HG03280 (cell line): ENCODE data around the gene SPAG5.
"Not testable (repeated sequence)": the region's sequence is repeated elsewhere in the genome, so short reads cannot be mapped to it uniquely, and the experiment has no call there.

Source experiments
- ATAC-seq: cut with Tn5 transposase; IDR thresholded peaks from one replicate; pipeline ENCODE4 v1.9.1; 2021; ENCODE audit warnings: mild to moderate bottlenecking, moderate library complexity; ENCODE audit not compliant: unreplicated experiment

Gene SPAG5

DNA sequence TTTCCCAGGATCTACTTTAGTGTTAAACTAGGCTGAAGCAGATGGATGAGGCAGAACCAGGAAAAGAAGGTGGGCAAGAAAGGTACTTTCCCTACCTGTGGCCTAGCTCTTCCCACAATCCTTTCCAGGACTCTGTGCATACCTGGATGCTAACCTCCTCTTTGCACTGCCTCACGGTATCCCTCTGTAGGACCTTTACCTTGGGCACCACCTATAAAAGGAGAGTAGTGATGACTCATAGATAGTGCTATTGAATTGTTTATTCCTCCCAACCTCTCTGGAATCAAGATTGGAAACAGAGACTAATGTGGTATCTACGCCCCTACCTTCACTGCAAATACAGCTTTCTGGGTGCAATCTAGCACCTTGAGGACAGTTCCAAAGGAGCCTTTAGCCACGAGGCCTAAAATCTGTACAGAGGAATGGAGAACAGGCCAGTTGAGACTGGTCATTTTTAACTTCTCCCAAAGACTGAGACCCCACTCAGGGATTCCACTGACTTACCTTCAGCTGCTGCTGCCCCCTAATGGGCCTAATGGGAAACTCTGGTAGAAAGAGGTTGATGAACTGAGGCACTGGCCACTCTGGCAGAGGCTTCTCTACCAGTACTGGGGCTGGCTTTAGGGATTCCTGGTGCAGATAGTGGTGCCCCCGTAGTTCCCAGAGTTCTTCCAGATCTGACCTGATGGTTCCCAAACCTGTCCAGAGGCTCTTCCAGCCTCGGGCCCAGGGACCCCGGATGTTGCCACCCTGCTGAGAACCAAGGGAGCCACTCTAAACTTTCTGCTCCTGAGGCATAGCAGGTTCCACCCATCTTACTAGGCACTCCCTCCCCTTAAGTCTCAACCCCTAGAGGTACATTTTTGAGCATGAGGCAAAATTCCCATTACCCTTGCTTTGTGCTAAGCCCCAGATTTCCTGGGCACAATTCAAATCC is 14.4 kb upstream of the SPAG5 start:
- ATAC-seq = no peak

DNA sequence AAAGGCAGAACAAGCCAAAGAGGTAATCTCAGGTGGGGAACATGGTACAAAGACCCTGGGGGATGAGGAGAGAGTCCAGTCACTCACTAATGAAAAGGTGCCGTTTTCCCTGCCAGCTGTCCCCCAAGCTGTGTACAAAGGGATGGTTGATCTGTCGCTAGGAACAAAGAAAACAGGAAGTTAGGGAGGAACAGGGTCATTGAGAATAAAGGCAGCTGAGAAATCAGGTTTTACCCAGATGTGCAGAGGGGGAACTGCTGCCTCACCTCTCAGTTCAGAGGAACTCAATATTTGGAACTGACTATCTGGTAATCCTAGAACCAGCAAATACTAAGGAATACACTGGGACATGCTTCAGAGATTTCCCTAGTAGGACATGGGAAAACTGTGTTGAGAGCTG is 13.7 kb upstream of the SPAG5 start:
- no peak for ATAC-seq

DNA sequence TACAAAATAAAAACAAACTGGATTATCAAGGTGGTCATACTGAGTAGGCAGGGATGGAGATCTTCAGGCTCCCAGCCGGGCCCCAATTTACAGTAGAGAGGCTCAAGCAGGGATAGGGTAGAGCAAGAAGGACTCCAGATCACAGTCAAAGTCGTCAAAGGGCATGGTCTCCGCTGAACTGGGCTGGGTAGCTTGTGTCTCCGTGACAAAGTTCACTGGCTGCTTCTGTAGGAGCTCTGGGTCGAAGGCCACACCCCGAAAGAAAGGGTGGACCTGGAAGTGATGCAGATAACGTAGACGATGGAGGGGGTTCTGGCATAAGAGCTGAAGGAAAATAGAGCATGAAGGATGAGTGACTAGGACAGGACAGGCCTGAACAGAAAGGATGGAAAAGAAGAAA is 11.6 kb upstream of the SPAG5 start:
- ATAC-seq = no peak

DNA sequence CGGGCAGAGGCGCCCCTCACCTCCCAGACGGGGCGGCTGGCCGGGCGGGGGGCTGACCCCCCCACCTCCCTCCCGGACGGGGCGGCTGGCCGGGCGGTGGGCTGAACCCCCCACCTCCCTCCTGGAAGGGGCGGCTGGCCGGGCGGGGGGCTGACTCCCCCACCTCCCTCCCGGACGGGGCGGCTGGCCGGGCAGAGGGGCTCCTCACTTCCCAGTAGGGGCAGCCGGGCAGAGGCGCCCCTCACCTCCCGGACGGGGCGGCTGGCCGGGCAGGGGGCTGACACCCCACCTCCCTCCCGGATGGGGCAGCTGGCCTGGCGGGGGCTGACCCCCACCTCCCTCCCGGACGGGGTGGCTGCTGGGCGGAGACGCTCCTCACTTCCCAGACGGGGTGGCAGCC is 5.2 kb upstream of the SPAG5 start:
- not testable (repeated sequence) for ATAC-seq

DNA sequence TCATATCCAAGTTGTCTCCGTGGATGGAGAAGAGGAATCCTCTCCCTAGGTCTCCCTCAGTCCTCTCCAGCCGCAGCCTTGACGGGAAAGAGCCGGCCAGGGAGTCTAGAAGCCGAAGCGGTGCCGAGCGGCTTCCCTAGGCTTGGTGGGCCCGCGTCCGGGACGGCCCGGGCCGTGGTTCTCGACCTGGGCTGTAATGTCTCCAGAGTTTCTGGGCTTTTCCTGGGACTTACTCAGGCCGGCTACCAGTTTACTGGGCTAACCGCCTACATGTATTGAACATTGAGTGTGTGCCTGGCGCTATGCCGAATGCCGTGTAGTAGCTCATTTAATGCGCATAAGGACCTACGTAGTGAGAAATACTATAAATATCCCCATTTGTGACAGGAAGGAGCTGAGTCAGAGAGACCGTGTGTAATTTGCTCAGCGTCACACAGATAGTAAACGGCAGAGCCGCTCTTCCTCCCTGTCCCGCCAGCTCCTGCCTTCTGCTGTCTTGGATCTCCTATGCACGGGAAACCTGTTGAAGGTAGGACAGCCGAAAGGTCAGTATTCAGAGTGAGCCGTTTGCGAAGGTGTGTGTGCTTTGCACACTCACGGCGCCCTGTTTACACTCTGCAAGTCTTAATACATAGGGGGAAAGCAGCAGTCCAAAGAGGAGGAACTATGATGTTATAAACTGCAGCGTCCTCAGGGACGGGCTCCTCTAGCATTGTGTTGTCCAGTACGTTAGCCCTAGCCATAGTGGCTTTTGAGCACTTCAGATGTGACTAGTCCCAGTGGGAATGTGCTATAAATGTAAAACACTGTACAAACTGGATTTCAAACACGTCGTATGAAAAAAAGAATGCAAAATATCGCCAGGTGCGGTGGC is 723 bp upstream of the SPAG5 start:
- peak; percentile 35 for ATAC-seq

DNA sequence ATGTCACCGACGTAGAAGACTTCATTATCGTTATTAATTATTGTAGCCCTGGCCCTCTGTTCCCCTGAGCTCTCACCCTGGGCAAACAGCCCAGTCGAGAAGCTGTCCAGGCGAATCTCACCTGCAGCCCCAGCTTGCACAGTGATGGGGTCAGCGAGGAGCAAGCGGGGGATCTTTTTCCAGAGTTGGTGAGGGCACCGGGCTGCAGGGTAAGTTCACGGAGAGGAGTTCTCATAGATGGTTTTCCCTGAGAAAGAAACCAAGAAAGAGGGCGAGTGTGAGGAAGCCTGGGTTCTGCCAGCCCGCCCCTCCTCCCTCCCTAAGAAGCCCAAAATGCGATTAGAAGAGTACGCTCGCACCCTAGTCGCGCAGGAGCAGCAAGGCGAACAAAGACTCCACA is 436 bp downstream of the SPAG5 start:
- ATAC-seq = peak; percentile 1

DNA sequence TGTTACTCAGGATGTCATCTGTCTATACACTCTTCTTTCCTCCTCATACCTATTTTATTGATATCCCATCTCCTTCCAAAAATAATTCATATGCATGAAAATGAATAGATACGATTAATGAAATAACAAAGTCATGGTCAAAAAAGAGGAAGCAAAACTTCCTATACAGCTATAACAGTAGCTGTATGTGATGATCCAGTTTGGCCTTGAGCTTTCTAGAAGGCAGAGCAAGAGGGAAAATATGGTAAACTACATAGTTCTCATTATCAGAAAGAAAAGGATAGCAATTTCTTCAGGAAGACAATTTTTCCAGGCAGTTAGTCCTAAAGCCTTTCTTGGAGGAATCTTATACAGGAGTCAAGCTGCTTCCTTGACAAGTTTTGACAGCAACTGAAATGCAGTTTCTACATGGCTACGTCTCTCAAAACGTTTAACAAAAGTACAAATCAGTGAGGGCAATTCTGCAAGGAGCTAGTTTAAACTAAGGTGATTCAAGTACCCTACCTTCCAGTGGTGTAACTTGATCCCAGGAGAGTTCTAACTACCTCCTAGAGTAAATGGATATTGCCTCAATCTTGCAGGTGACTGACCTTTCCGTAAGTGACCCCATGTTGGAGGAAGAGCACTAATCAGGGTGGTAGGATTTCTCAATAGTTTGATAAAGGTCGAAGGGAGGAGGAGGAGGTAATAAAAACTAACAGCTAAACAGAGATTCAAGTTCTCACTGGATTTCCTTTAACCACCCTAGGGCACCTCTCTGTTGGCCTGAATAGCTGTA is 1.0 kb downstream of the SPAG5 start:
- no peak for ATAC-seq

DNA sequence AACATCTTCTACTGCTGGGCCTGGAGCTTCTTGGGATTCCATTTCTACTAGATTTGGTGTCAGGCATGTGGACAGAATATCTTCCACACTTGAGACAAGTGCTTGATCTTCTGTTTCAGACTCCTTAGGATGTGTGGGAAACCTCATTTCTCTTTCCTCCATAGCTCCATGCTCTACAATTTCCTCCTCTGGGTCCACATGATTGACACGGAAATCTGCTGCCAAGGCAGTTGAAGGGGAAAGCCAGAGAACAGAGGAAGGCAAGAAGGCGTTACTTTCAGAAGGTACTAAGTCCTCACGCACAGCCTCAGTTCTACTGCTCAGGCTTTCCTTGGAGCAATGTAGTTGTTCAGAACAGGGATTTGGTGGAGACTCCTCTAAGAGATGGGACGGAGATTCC is 6.6 kb downstream of the SPAG5 start:
- no peak for ATAC-seq

DNA sequence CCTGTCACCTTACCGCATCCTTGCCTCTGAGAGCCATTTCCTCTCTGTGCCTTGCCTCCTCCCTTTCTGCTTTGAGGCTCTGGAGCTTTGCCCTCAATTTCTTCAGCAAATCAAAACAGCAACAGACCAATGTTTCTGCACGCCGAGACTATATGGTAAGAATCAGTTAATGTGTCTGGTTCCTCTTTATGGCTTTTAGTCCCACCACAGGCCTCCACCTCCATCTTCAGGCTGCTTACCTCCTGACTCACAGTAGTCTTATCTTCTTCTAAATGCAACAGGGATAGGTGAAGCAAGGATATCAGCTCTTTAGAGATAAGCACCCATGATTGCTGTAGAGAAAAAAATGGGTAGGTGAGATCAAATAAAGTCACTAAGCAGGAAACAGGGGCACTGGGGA is 13.0 kb downstream of the SPAG5 start:
- no peak for ATAC-seq

DNA sequence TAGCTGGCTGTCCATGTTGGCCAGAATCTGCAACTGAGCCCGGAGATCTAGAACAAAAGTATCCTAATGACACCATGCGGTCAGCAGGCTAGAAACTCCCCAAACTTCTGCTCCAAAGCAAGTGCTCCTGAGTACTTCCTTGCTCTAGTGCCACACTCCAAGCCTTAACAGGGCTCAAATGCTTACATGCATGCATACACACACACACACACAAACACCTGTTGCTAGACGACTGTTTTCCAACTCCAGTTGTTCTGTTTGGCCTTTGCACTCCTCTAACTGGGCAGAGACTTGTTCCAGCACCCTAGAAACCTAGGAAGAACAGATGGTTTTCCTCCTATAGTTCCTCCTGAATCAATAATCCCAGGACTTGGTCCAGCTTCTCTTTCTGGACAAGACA is 14.4 kb downstream of the SPAG5 start:
- no peak for ATAC-seq

DNA sequence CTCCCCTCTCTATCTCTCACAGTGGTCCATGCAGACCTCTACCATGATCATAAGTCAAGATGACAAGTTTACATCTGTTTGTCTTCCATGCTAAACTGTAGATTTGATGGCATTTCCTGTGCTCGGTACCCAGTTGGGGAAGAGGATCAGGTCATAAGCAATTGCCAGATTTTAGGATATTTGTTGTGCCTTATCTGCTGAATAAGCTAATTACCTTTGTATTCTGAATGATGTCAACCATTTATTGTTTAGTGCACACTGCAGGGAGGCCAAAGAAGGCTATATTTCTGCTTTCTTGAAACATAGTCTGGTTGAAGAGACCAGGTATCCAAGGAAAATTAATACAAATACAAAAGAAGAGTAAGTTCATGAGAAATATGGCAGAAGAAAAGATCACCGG is 16.3 kb downstream of the SPAG5 start:
- ATAC-seq = no peak

DNA sequence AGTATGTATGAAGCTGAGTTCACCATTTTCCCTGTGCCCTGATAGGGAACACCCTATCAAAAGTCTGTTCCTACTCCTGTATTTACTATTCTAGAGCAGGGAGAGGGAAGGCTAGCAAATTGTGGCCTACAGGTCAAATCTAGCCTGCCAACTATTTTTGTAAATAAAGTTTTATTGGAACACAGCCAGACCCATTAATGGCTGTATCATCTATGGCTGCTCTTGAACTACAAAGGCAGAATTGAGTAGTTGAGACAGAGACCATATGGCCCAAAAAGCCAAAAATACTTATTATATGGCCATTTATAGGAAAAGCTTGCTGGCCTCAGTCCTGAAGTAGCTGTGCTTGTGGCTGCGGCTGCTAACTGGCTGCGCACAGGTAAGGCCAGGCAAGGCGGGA is 17.9 kb downstream of the SPAG5 start:
- ATAC-seq = no peak

DNA sequence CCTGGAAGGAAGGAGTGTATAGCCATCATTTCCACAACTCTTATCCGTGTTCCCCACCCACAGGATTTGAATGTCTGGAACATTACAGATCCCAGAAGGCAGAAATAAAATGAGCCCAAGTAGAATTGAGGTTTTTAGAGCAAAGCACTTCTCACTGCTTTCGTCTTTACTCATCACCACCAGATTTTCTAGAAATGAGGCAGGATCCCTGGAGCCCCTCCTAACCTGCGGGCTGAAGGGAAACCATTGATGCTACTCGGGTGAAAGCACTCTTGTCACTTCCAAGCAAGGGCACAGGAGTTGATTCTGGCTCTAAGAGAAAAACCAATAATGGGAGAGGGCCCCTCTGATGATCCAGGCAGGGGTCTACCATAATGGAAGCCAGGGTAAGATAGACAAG is 19.3 kb downstream of the SPAG5 start:
- ATAC-seq = no peak

DNA sequence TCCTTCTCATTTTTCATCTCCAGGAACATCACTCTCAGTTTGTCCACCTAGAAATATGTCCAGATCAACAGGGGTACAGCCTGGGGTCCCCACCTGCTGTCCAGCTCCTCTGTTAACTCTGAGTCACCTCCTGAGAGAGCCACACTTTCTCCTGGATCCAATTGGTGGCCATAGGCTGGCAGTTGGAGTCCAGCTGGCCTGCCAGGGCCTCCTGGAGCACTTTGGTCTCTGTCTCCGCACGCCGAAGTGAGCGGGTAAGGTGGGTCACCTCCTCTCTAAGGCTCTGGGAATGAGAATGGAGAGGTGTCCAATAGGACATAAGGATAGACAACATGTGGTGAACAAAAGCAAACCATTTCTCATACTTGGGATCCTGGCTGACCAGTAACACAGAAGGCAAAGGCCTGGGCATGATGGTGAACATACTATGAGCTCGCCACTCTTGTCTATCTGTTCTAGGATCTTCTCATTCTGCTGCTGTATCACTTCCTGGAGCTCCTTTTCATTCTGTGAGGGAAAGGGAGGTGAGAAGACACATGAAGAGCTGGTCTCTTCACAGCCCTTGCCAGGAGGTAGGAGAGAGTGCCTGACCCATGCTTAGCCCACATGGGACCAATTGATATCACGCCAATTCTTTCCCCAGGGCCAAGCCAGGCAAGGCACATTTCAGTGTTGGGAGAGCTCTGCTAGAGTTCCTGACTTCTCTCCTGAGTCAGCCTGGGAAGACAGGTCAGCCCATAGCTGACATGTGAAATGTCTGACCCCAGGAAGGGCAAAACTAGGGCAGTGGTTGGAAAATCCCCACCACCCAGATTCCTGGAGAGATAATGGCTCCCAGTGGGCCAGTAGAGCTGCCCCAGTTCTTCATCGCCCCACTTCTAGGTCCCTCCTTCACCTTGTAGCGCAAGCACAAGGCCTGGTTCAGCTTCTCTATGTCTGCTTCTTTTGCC is 20.3 kb downstream of the SPAG5 start:
- no peak for ATAC-seq

DNA sequence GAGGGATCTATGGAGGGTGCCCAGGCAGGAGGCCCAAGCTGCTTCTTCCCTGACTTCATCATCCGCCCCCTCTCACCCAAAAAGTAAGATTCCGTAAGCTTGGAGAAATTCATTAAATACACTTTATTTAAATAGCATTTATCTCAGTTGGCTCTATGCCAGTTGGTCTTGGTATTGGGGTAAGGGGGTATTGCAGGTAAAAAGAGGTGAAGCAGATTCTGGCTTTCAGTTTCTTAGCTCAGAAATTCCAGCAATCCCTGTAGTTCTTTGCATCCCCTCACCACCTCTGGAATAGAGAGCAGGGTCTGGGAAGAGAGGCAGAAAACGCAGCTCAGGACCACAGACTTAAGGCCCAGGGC is 21.4 kb downstream of the SPAG5 start:
- no peak for ATAC-seq

DNA sequence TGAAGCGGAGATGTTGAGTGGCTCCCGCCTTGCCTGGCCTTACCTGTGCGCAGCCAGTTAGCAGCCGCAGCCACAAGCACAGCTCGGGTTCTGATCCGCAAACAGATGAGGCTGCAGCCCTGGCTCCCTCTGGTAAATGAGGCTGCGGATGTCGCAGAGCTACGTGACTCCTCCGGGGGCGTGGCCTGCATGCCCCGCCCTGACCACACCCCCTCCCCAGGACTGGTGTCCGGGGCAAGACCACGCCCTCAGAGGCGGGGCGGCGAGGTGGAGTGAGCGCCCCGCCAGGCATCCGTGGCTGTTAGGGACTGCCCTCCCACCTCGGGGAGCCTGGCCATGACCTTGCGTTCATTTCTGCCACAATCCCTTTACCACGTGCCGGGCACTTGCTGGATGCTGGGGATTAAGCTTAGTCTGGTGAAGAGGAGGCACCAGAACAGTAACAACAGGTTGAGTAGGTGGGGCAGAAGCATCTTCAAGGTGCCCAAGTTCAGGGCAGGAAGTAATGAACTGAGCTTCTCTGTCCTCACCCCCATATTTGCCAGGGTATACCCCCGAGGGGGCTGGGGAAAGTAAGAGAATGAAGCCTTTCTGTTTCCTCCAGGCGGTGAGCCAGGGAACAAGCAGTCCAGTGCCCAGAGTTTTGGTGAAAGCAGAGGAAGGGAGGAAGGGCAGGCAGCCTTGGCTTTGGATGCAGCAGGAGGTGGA is 21.9 kb downstream of the SPAG5 start, which contains the start of gene ALDOC:
ALDOC (minus strand) TSS at position 138 of the 708 bp plus-strand sequence. CDS start 1,363 bp downstream, outside the sequence.
- ATAC-seq = peak; percentile 86

DNA sequence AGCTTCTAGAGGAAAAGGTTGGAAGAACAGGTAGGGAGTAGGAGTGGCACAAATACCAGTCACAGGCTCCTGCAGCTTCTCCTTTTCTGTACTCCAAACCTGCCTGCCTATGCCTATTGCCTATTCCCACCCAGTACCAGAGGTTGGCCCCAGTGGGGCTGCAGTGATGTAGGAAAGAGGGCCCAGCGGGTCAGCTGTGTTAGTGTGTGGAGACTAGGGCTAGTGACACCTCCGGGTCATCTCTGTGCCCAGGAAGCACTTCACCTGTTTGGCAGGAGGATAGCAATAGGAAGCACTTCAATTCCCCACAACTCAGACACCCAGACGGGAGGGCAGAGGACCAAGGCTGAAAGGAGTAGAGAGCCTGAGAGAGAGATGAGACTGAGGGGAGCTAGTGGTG is 22.8 kb downstream of the SPAG5 start:
- not testable (repeated sequence) for ATAC-seq

DNA sequence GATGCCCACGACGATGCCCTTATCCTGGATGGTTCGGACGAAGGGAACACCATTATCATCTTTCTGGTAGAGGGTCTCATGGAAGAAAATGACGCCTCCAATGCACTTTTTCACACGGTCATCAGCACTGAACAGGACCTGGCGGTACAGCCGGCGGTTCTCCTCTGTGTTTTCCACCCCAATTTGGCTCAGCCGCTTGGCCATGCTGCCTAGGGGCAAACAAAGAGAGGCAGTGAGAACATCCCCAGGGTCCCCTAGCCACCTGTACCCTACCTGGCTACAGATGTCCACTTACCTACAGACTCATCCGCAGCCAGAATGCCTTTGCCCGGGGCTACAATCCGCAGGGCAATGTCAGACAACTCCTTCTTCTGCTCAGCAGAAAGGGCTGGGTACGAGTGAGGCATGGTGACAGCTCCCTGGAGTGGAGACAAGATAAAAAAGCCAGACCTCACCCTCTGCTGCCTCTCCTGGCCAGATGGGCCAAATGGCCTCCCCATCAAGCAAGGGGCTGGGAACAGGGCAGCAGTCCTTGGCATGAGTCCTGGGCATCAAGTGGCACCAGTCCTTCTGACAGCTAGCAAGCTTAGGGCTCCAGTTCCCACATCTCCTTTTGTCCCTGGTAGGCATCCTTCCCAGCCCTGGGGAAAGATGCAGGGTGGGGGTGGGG is 23.6 kb downstream of the SPAG5 start:
- no peak for ATAC-seq

DNA sequence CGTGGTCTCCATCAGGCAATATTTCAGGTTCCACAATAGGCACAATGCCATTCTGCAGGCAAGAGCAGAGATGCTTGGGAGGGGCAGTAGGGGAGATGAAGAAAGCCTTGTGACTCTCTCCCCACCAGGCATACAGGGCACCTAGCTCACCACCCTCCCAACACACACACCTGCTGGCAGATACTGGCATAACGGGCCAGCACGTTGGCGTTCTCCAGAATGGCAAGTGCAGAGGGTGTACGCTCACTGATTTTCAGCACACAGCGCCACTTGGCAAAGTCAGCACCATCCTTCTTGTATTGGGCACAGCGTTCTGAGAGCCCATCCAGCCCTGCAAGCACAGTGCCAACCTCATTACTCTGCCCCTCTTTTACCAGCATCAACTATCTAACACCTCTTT is 24.3 kb downstream of the SPAG5 start:
- ATAC-seq = no peak
